Liver (tissue), 9 donors: ENCODE data around the gene NOSIP. TPM values are rescaled to one million over a fixed set of nuclear protein-coding genes. Genes with fewer than 3 reads are reported as not detected.

Source experiments
- DNase-seq: peaks from one replicate; pipeline ENCODE4 v3.0.0-alpha.2; 2017; ENCODE audit warnings: low spot score
- H3K27ac ChIP-seq, 2 donors: one replicate each; pipeline ENCODE4 v1.7.0; 2013; ENCODE audit warnings: inconsistent platforms in 2 of 2, low read length in 2 of 2, control low read depth in 1 of 2, low read depth in 1 of 2, mild to moderate bottlenecking in 1 of 2
- H3K27me3 ChIP-seq, 4 donors: one replicate each; pipeline versions ENCODE4 v1.6.1 to v1.7.0; 2013; ENCODE audit warnings: low read length in 3 of 4, inconsistent platforms in 1 of 4, mild to moderate bottlenecking in 1 of 4, moderate library complexity in 1 of 4; ENCODE audit not compliant: control insufficient read depth in 4 of 4, insufficient read depth in 4 of 4
- H3K36me3 ChIP-seq, 4 donors: one replicate each; pipeline versions ENCODE4 v1.6.1 to v1.7.0; 2013; ENCODE audit warnings: low read length in 3 of 4, mild to moderate bottlenecking in 3 of 4, low read depth in 1 of 4, moderate library complexity in 1 of 4; ENCODE audit not compliant: control insufficient read depth in 4 of 4, insufficient read depth in 3 of 4
- H3K4me1 ChIP-seq, 4 donors: one replicate each; pipeline versions ENCODE4 v1.6.1 to v1.7.0; 2013; ENCODE audit warnings: low read length in 3 of 4, mild to moderate bottlenecking in 3 of 4, moderate library complexity in 1 of 4; ENCODE audit not compliant: control insufficient read depth in 4 of 4, insufficient read depth in 4 of 4
- H3K4me3 ChIP-seq, 3 donors: one replicate each; pipeline versions ENCODE4 v1.6.1 to v1.7.0; 2013; ENCODE audit warnings: low read length in 3 of 3, control low read depth in 1 of 3, low read depth in 1 of 3, mild to moderate bottlenecking in 1 of 3
- H3K9ac ChIP-seq, 2 donors: one replicate each; pipeline ENCODE4 v1.7.0; 2013; ENCODE audit warnings: low read length in 2 of 2, mild to moderate bottlenecking in 2 of 2, moderate library complexity in 2 of 2, control low read depth in 1 of 2, low read depth in 1 of 2
- H3K9me3 ChIP-seq, 4 donors: one replicate each; pipeline versions ENCODE4 v1.6.1 to v1.7.0; 2013; ENCODE audit warnings: low read length in 3 of 4; ENCODE audit not compliant: control insufficient read depth in 4 of 4
- EGR1 ChIP-seq, 2 donors: IDR thresholded peaks; 2 replicates each; pipeline ENCODE4 v1.6.1; 2016 to 2018; ENCODE audit warnings: antibody characterized with exemption in 2 of 2, low read depth in 2 of 2
- FOXA1 ChIP-seq: IDR thresholded peaks from 2 replicates; pipeline ENCODE4 v1.6.1; 2016; ENCODE audit warnings: antibody characterized with exemption
- FOXA2 ChIP-seq: IDR thresholded peaks from 2 replicates; pipeline ENCODE4 v1.6.1; 2016; ENCODE audit warnings: antibody characterized with exemption
- GABPA ChIP-seq, 2 donors: IDR thresholded peaks in 1 of 2; conservative IDR thresholded peaks in 1 of 2; 2 replicates each; pipeline ENCODE4 v1.6.1; 2016; ENCODE audit warnings: antibody characterized with exemption in 2 of 2, mild to moderate bottlenecking in 1 of 2, moderate library complexity in 1 of 2
- HNF4A ChIP-seq, 2 donors: conservative IDR thresholded peaks; 2 replicates each; pipeline ENCODE4 v1.6.1; 2016; ENCODE audit warnings: antibody characterized with exemption in 2 of 2, mild to moderate bottlenecking in 2 of 2
- JUND ChIP-seq, 2 donors: IDR thresholded peaks; 2 replicates each; pipeline ENCODE4 v1.6.1; 2016; ENCODE audit warnings: antibody characterized with exemption in 2 of 2
- NR2F2 ChIP-seq: IDR thresholded peaks from 2 replicates; pipeline ENCODE4 v1.6.1; 2016; ENCODE audit warnings: antibody characterized with exemption
- REST ChIP-seq: IDR thresholded peaks from 2 replicates; pipeline ENCODE4 v1.6.1; 2016; ENCODE audit warnings: antibody characterized with exemption, mild to moderate bottlenecking
- RXRA ChIP-seq, 2 donors: IDR thresholded peaks; 2 replicates each; pipeline ENCODE4 v1.6.1; 2017 to 2018; ENCODE audit warnings: antibody characterized with exemption in 2 of 2, mild to moderate bottlenecking in 1 of 2
- SP1 ChIP-seq: IDR thresholded peaks from 2 replicates; pipeline ENCODE4 v1.6.1; 2018; ENCODE audit warnings: antibody characterized with exemption, mild to moderate bottlenecking
- TAF1 ChIP-seq: conservative IDR thresholded peaks from 2 replicates; pipeline ENCODE4 v1.6.1; 2016; ENCODE audit warnings: antibody characterized with exemption, mild to moderate bottlenecking
- YY1 ChIP-seq: IDR thresholded peaks from 2 replicates; pipeline ENCODE4 v1.6.1; 2016; ENCODE audit warnings: antibody characterized with exemption, mild to moderate bottlenecking
- ZBTB33 ChIP-seq: IDR thresholded peaks from 2 replicates; pipeline ENCODE4 v1.6.1; 2016; ENCODE audit warnings: antibody characterized with exemption
- WGBS: extraction: QIAGEN DNeasy Blood & Tissue Kit; methylation state at CpG from one replicate; pipeline ENCODE4 v1.1.7; 2013; 5-methylcytosine and 5-hydroxymethylcytosine counted together
- polyA plus RNA-seq, 2 donors: library from polyadenylated mRNA; stranded (reverse) in 1 of 2; unstranded in 1 of 2; fragments of 200-250 nt in 1 of 2; fragments of >200 nt in 1 of 2; fragmentation: Nextera tagmentation in 1 of 2; extraction: Ambion mirVana in 1 of 2; gene quantifications; one replicate each; pipeline versions ENCODE4 v1.2.1 to v1.2.3, GENCODE V29; 2013 to 2015
- total RNA-seq, 2 donors: library from RNA; depleted of rRNA; stranded (reverse); fragments of >200 nt; gene quantifications; one replicate each; pipeline ENCODE4 v1.2.3, GENCODE V29; 2014
- TF ChIP-seq, protein P1 (sequence below): IDR thresholded peaks from 2 replicates; pipeline ENCODE4 v1.6.1; 2016; ENCODE audit warnings: antibody characterized with exemption
- TF ChIP-seq, protein P2 (sequence below): IDR thresholded peaks from 2 replicates; pipeline ENCODE4 v1.6.1; 2016; ENCODE audit warnings: antibody characterized with exemption
- TF ChIP-seq, protein P3 (sequence below): fragments of 150-350 bp; IDR thresholded peaks from 2 replicates; pipeline ENCODE4 v1.5.1; 2017; ENCODE audit warnings: improper control_type of control experiment, low read depth, low read length; ENCODE audit not compliant: missing input control
- donor health status: healthy.
- donor health status: healthy.
- donor health status: healthy.
- donor health status: healthy.
- donor health status: healthy.

Gene NOSIP
- total and polyA plus RNA-seq, 4 donors, result 19.3 to 45.2 (median 30.5) TPM

DNA sequence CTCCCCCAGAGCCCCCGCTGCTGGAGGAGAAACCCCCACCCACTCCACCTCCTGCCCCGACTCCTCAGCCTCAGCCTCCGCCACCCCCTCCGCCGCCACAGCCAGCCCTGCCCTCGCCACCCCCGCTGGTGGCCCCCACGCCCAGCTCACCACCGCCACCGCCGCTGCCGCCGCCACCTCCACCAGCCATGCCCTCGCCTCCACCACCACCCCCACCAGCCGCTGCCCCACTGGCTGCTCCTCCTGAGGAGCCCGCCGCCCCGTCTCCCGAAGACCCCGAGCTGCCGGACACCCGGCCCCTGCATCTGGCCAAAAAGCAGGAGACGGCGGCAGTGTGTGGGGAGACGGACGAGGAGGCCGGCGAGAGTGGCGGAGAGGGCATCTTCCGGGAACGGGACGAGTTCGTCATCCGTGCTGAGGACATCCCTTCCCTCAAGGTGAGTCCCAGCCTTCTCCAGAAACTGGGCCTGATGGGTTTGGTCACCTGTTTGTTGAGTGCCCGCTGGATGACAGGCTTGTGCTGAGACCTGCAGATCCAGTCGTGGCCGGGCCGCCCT, 21.2 kb upstream of the NOSIP start:
- no peak overlapping the region for H3K27ac ChIP-seq
- H3K9ac ChIP-seq, result no peak overlapping the region
- 98% methylated on average over 38 of the region's 38 CpGs for WGBS
- no peak overlapping the region for H3K4me3 ChIP-seq
- TF ChIP-seq EGR1 (IDR thresholded peaks at IDR 0.05; ENCODE audit: low read depth in 2 of 2) (no peak), SP1 (no peak), JUND (IDR thresholded peaks at IDR 0.05) (no peak), GABPA (IDR thresholded peaks at IDR 0.05 in 1 of 2, conservative IDR thresholded peaks at IDR 0.05 in 1 of 2) (no peak), FOXA2 (no peak), YY1 (no peak), RXRA (IDR thresholded peaks at IDR 0.05) (no peak), FOXA1 (no peak), HNF4A (conservative IDR thresholded peaks at IDR 0.05) (no peak), NR2F2 (no peak), TAF1 (no peak), REST (no peak)
- TF ChIP-seq, protein P1, sequence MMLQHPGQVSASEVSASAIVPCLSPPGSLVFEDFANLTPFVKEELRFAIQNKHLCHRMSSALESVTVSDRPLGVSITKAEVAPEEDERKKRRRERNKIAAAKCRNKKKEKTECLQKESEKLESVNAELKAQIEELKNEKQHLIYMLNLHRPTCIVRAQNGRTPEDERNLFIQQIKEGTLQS, result no peak
- TF ChIP-seq, protein P2, sequence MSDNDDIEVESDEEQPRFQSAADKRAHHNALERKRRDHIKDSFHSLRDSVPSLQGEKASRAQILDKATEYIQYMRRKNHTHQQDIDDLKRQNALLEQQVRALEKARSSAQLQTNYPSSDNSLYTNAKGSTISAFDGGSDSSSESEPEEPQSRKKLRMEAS, result no peak
- H3K9me3 ChIP-seq, result no peaks in the 10 kb centered on the region
- no peaks in the 10 kb centered on the region for H3K27me3 ChIP-seq
- DNase-seq, result no peak
- H3K4me1 ChIP-seq, result no peaks in the 10 kb centered on the region
- H3K36me3 ChIP-seq, result peaks cover 20 to 34% (median 22%) of the 10 kb centered on the region in 4 donors

- WGBS, result 95% methylated on average over 26 of the region's 26 CpGs
- H3K27ac ChIP-seq, result no peak overlapping the region
- no peaks in the 10 kb centered on the region for H3K9me3 ChIP-seq
- H3K4me1 ChIP-seq, result no peaks in the 10 kb centered on the region
- H3K4me3 ChIP-seq, result no peak overlapping the region
- DNase-seq, result no peak
- H3K36me3 ChIP-seq, result peaks cover 18 to 40% (median 22%) of the 10 kb centered on the region in 4 donors
- H3K27me3 ChIP-seq, result no peaks in the 10 kb centered on the region
- no peak overlapping the region for H3K9ac ChIP-seq
- TF ChIP-seq FOXA1 (no peak), EGR1 (IDR thresholded peaks at IDR 0.05; ENCODE audit: low read depth in 2 of 2) (no peak), ZBTB33 (no peak), HNF4A (conservative IDR thresholded peaks at IDR 0.05) (no peak), SP1 (no peak)
- TF ChIP-seq, protein P3, sequence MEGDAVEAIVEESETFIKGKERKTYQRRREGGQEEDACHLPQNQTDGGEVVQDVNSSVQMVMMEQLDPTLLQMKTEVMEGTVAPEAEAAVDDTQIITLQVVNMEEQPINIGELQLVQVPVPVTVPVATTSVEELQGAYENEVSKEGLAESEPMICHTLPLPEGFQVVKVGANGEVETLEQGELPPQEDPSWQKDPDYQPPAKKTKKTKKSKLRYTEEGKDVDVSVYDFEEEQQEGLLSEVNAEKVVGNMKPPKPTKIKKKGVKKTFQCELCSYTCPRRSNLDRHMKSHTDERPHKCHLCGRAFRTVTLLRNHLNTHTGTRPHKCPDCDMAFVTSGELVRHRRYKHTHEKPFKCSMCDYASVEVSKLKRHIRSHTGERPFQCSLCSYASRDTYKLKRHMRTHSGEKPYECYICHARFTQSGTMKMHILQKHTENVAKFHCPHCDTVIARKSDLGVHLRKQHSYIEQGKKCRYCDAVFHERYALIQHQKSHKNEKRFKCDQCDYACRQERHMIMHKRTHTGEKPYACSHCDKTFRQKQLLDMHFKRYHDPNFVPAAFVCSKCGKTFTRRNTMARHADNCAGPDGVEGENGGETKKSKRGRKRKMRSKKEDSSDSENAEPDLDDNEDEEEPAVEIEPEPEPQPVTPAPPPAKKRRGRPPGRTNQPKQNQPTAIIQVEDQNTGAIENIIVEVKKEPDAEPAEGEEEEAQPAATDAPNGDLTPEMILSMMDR, result no peak
Observed at GRCh38 chr19:49599378-49600295, 19.3 kb upstream of the NOSIP start.
